H1 (cell line): ENCODE measurements around the gene MYOCD. TPM values are rescaled to one million over a fixed set of nuclear protein-coding genes. Genes with fewer than 3 reads are reported as not detected.

Experiments used
- CTCF ChIA-PET: fragments of 300-600 bp; sonication (Branson Sonifier 250); formaldehyde crosslinking; loops from one replicate; lab custom pipeline; 2021; ENCODE audit not compliant: partially characterized antibody; lab: Charles Lee
- POLR2A ChIA-PET: fragments of 300-600 bp; sonication (Branson Sonifier 250); formaldehyde crosslinking; loops from one replicate; lab custom pipeline; 2021; ENCODE audit warnings: inconsistent platforms; ENCODE audit not compliant: partially characterized antibody; lab: Charles Lee
- DNase-seq, 2 experiments: peaks; one replicate each; pipeline versions ENCODE4 v3.0.0 to v3.0.0-alpha.2; 2010 to 2022; ENCODE audit warnings: low spot score in 2 of 2, low read depth in 1 of 2, mixed read lengths in 1 of 2
- FAIRE-seq: peaks from 2 replicates; lab custom pipeline; 2011; peaks lifted over from hg19 to GRCh38; lab: Jason Lieb, UNC
- H2AFZ ChIP-seq: 2 replicates; pipeline ENCODE4 v1.8.1; 2012; ENCODE audit warnings: low read length, inconsistent platforms
- H2AK5ac ChIP-seq: 2 replicates; pipeline ENCODE4 v1.6.1; 2013; ENCODE audit warnings: low read depth, low read length
- H2BK120ac ChIP-seq: replicated peaks from 2 replicates; pipeline ENCODE3; 2013; ENCODE audit warnings: low read depth, low read length, inconsistent platforms
- H2BK12ac ChIP-seq: 2 replicates; pipeline ENCODE4 v1.6.1; 2013; ENCODE audit warnings: low read depth, low read length
- H2BK15ac ChIP-seq: 2 replicates; pipeline ENCODE4 v1.6.1; 2013; ENCODE audit warnings: low read length
- H2BK20ac ChIP-seq: 2 replicates; pipeline ENCODE4 v1.6.1; 2013; ENCODE audit warnings: low read length
- H2BK5ac ChIP-seq: 2 replicates; pipeline ENCODE4 v1.6.1; 2013; ENCODE audit warnings: low read depth, low read length
- H3K14ac ChIP-seq: 2 replicates; pipeline ENCODE4 v1.6.1; 2013; ENCODE audit warnings: inconsistent platforms; ENCODE audit not compliant: insufficient read length
- H3K18ac ChIP-seq: 2 replicates; pipeline ENCODE4 v1.6.1; 2013; ENCODE audit warnings: low read length; ENCODE audit errors: extremely low read depth
- H3K23ac ChIP-seq: 2 replicates; pipeline ENCODE4 v1.6.1; 2013; ENCODE audit warnings: inconsistent platforms; ENCODE audit not compliant: insufficient read length
- H3K23me2 ChIP-seq: 2 replicates; pipeline ENCODE4 v1.6.1; 2013; ENCODE audit warnings: low read depth, low read length
- H3K27ac ChIP-seq: 2 replicates; pipeline ENCODE4 v1.6.1; 2011; ENCODE audit warnings: low read depth, low read length, inconsistent platforms
- H3K27me3 ChIP-seq, 4 experiments: replicated peaks in 1 of 4; 1 replicate in 1 of 4; 2 replicates in 3 of 4; pipeline versions ENCODE4 v1.6.1 to v1.8.1; 2011 to 2013; ENCODE audit warnings: low read length in 3 of 4, mild to moderate bottlenecking in 3 of 4, inconsistent platforms in 2 of 4, mixed read lengths in 2 of 4, moderate library complexity in 1 of 4; ENCODE audit not compliant: control insufficient read depth in 3 of 4, insufficient read depth in 3 of 4; ENCODE audit errors: extremely low read depth in 1 of 4
- H3K36me3 ChIP-seq, 4 experiments: 2 replicates each; pipeline versions ENCODE4 v1.6.1 to v1.8.1; 2011 to 2013; ENCODE audit warnings: mild to moderate bottlenecking in 4 of 4, low read length in 3 of 4, moderate library complexity in 2 of 4, control low read depth in 1 of 4, inconsistent platforms in 1 of 4; ENCODE audit not compliant: insufficient read depth in 4 of 4, control insufficient read depth in 2 of 4
- H3K4ac ChIP-seq: replicated peaks from 2 replicates; pipeline ENCODE3; 2013; ENCODE audit warnings: low read length, low read depth, mixed read lengths, inconsistent platforms; ENCODE audit not compliant: insufficient read length
- H3K4me1 ChIP-seq, 4 experiments: replicated peaks in 1 of 4; 1 replicate in 1 of 4; 2 replicates in 3 of 4; pipeline versions ENCODE4 v1.6.1 to v1.8.1; 2011 to 2013; ENCODE audit warnings: low read length in 3 of 4, inconsistent platforms in 2 of 4, mixed read lengths in 1 of 4; ENCODE audit not compliant: insufficient read depth in 4 of 4, control insufficient read depth in 3 of 4
- H3K4me2 ChIP-seq, 2 experiments: 2 replicates each; pipeline versions ENCODE4 v1.6.1 to v1.8.1; 2011 to 2013; ENCODE audit warnings: low read depth in 2 of 2, low read length in 2 of 2, control low read depth in 1 of 2, inconsistent platforms in 1 of 2, mild to moderate bottlenecking in 1 of 2; ENCODE audit not compliant: insufficient read depth in 1 of 2
- H3K4me3 ChIP-seq, 4 experiments: fragments of 200-600, 300-600 bp in 1 of 4; sonication (generic), shearing (Covaris generic), sonication (Bioruptor Twin) in 1 of 4; 2 replicates each; pipeline versions ENCODE4 v1.5.1 to v1.8.1; 2011 to 2016; ENCODE audit warnings: low read length in 4 of 4, low read depth in 3 of 4, control low read depth in 2 of 4, inconsistent platforms in 2 of 4, mild to moderate bottlenecking in 2 of 4, mixed read lengths in 1 of 4, moderate library complexity in 1 of 4; ENCODE audit not compliant: insufficient read depth in 2 of 4; ENCODE audit errors: extremely low read depth in 1 of 4
- H3K56ac ChIP-seq: replicated peaks from 2 replicates; pipeline ENCODE3; 2013; ENCODE audit warnings: low read depth, mild to moderate bottlenecking, mixed read lengths, low read length, inconsistent platforms; ENCODE audit not compliant: insufficient read length
- H3K79me1 ChIP-seq: 2 replicates; pipeline ENCODE4 v1.6.1; 2013; ENCODE audit warnings: low read depth, low read length, control low read depth
- H3K79me2 ChIP-seq, 2 experiments: 2 replicates each; pipeline versions ENCODE4 v1.6.1 to v1.8.1; 2012 to 2013; ENCODE audit warnings: low read length in 2 of 2, mild to moderate bottlenecking in 2 of 2, inconsistent platforms in 1 of 2; ENCODE audit not compliant: insufficient read depth in 2 of 2, control insufficient read depth in 1 of 2
- H3K9ac ChIP-seq, 4 experiments: replicated peaks in 1 of 4; 1 replicate in 1 of 4; 2 replicates in 3 of 4; pipeline versions ENCODE4 v1.6.1 to v1.8.1; 2011 to 2013; ENCODE audit warnings: low read depth in 3 of 4, low read length in 3 of 4, control low read depth in 2 of 4, mild to moderate bottlenecking in 2 of 4, moderate library complexity in 2 of 4, inconsistent platforms in 1 of 4; ENCODE audit errors: extremely low read depth in 1 of 4
- H3K9me3 ChIP-seq, 2 experiments: 2 replicates each; pipeline versions ENCODE4 v1.6.1 to v1.8.1; 2012 to 2013; ENCODE audit warnings: mild to moderate bottlenecking in 2 of 2, moderate library complexity in 2 of 2, control low read depth in 1 of 2, inconsistent platforms in 1 of 2, low read depth in 1 of 2, low read length in 1 of 2, mixed read lengths in 1 of 2; ENCODE audit not compliant: insufficient read depth in 2 of 2
- H4K20me1 ChIP-seq, 2 experiments: replicated peaks in 1 of 2; 2 replicates each; pipeline versions ENCODE3 to v1.8.1; 2011 to 2013; ENCODE audit warnings: inconsistent platforms in 2 of 2, low read length in 2 of 2, mild to moderate bottlenecking in 1 of 2; ENCODE audit not compliant: insufficient read depth in 2 of 2, control insufficient read depth in 1 of 2
- H4K5ac ChIP-seq: 2 replicates; pipeline ENCODE4 v1.6.1; 2013; ENCODE audit warnings: low read length, low read depth, mixed read lengths, inconsistent platforms; ENCODE audit not compliant: insufficient read length
- H4K8ac ChIP-seq: 2 replicates; pipeline ENCODE4 v1.8.0; 2013; ENCODE audit warnings: mild to moderate bottlenecking, moderate library complexity, low read length, inconsistent platforms; ENCODE audit not compliant: insufficient read depth; ENCODE audit errors: extremely low read depth
- H4K91ac ChIP-seq: replicated peaks from 2 replicates; pipeline ENCODE3; 2013; ENCODE audit warnings: low read length, mixed read lengths, inconsistent platforms; ENCODE audit not compliant: insufficient read length
- EZH2 ChIP-seq: fragments of 200-600 bp; sonication (generic); IDR thresholded peaks from 2 replicates; pipeline ENCODE4 v1.7.1; 2012; ENCODE audit warnings: low read depth, mild to moderate bottlenecking, moderate library complexity, low read length, inconsistent platforms; ENCODE audit not compliant: severe bottlenecking
- HDAC6 ChIP-seq: IDR thresholded peaks from one replicate; pipeline ENCODE4 v1.7.1; 2012; ENCODE audit warnings: low read depth, mild to moderate bottlenecking, inconsistent platforms, low read length, moderate library complexity
- NRF1 ChIP-seq: IDR thresholded peaks from 2 replicates; pipeline ENCODE4 v1.6.1; 2011; ENCODE audit warnings: mild to moderate bottlenecking, low read depth, low read length, improper control_type of control experiment
- PHF8 ChIP-seq: fragments of 200-600 bp; sonication (generic); conservative IDR thresholded peaks from 2 replicates; pipeline ENCODE4 v1.7.1; 2012; ENCODE audit warnings: low read depth, mild to moderate bottlenecking, inconsistent platforms, low read length, moderate library complexity
- POU5F1 ChIP-seq: IDR thresholded peaks from 2 replicates; pipeline ENCODE4 v1.6.1; 2011; ENCODE audit warnings: low read depth, mild to moderate bottlenecking, low read length, moderate library complexity
- RAD21 ChIP-seq, 2 experiments: IDR thresholded peaks in 1 of 2; conservative IDR thresholded peaks in 1 of 2; 2 replicates each; pipeline ENCODE4 v1.6.1; 2011; ENCODE audit warnings: low read depth in 2 of 2, low read length in 2 of 2, improper control_type of control experiment in 1 of 2, inconsistent platforms in 1 of 2, mild to moderate bottlenecking in 1 of 2, moderate library complexity in 1 of 2
- SP2 ChIP-seq: IDR thresholded peaks from 2 replicates; pipeline ENCODE4 v1.6.1; 2012; ENCODE audit warnings: mild to moderate bottlenecking, low read length, inconsistent platforms
- SRF ChIP-seq: IDR thresholded peaks from 2 replicates; pipeline ENCODE4 v1.6.1; 2011; ENCODE audit warnings: mild to moderate bottlenecking, low read depth, low read length, moderate library complexity
- SUZ12 ChIP-seq: fragments of 200-600 bp; sonication (generic); IDR thresholded peaks from 2 replicates; pipeline ENCODE4 v1.6.1; 2012; ENCODE audit warnings: mild to moderate bottlenecking, inconsistent platforms, low read length, moderate library complexity, mixed read lengths
- TEAD4 ChIP-seq: IDR thresholded peaks from 2 replicates; pipeline ENCODE4 v1.6.1; 2012; ENCODE audit warnings: low read depth, low read length, inconsistent platforms, mixed read lengths
- USF2 ChIP-seq: IDR thresholded peaks from 2 replicates; pipeline ENCODE4 v1.6.1; 2011; ENCODE audit warnings: low read length, improper control_type of control experiment
- YY1 ChIP-seq: IDR thresholded peaks from 2 replicates; pipeline ENCODE4 v1.6.1; 2011; ENCODE audit warnings: low read depth, mild to moderate bottlenecking, low read length
- WGBS, 2 experiments: shearing (Covaris generic) in 1 of 2; methylation state at CpG; one replicate each; pipeline versions ENCODE4 v1.1.6 to v1.1.7; 2013 to 2015; ENCODE audit warnings: low lambda C conversion rate in 2 of 2, mixed read lengths in 2 of 2, inconsistent platforms in 1 of 2, low coverage in 1 of 2, missing lambda C conversion rate in 1 of 2; ENCODE audit not compliant: insufficient replicate concordance in 2 of 2, insufficient coverage in 1 of 2, insufficient read length in 1 of 2; ENCODE audit errors: extremely low coverage in 1 of 2, missing lambda C conversion rate in 1 of 2; 5-methylcytosine and 5-hydroxymethylcytosine counted together
- polyA plus RNA-seq, 7 experiments: library from polyadenylated mRNA; depleted of rRNA in 3 of 7; stranded (reverse) in 5 of 7; unstranded in 2 of 7; fragments of >200 nt in 5 of 7; fragments of 200-250 nt in 2 of 7; gene quantifications; 1 replicate in 5 of 7; 2 replicates in 1 of 7; 4 replicates in 1 of 7; pipeline versions ENCODE4 v1.2.1 to v1.2.3, GENCODE V29; 2011 to 2013; ENCODE audit warnings: missing spikeins in 2 of 7, mixed read lengths in 2 of 7
- total RNA-seq: library from RNA; stranded (reverse); fragmentation: NEBNext Ultra II Directional; extraction: Animal tissue kit (Norgen Biotek cat#: 25700); gene quantifications from 2 replicates; pipeline ENCODE4 v1.2.1, GENCODE V29; 2021

The MYOCD gene
- total and polyA plus RNA-seq, 2 of the 8 experiments (the other 6 are each of a cell fraction or from before 2014, with no cell fraction given): 0.30 to 4.9 TPM

GRCh38 chr17:12712415-12712814, 46.7 kb downstream of the MYOCD start:
- no peaks in the 10 kb centered on the region for H3K4me1 ChIP-seq
- H2BK120ac ChIP-seq: no peak overlapping the region
- no peak overlapping the region for H3K14ac ChIP-seq
- H2AK5ac ChIP-seq: no peak overlapping the region
- no peak overlapping the region for H3K4me3 ChIP-seq
- no peak for FAIRE-seq
- WGBS, 2 experiments: 91% methylated on average over 4 of the region's 4 CpGs; no CpG with 5 or more reads in 1 of the 2 experiments
- H3K9ac ChIP-seq: no peak overlapping the region
- ChIA-PET POLR2A (no interaction called here), CTCF (no interaction called here)
- no peak overlapping the region for H3K18ac ChIP-seq
- no peak overlapping the region for H3K4ac ChIP-seq
- no peak overlapping the region for H3K4me2 ChIP-seq
- H2BK5ac ChIP-seq: no peak overlapping the region
- no peaks in the 10 kb centered on the region for H3K27me3 ChIP-seq
- H3K27ac ChIP-seq: no peak overlapping the region
- H2BK20ac ChIP-seq: no peak overlapping the region
- no peaks in the 10 kb centered on the region for H3K36me3 ChIP-seq
- no peaks in the 10 kb centered on the region for H3K79me2 ChIP-seq
- no peak overlapping the region for H3K56ac ChIP-seq
- no peaks in the 10 kb centered on the region for H3K23me2 ChIP-seq
- no peak overlapping the region for H2BK15ac ChIP-seq
- H4K8ac ChIP-seq: no peak overlapping the region
- no peak overlapping the region for H3K23ac ChIP-seq
- H4K91ac ChIP-seq: no peak overlapping the region
- no peaks in the 10 kb centered on the region for H3K9me3 ChIP-seq
- no peaks in the 10 kb centered on the region for H3K79me1 ChIP-seq
- no peak for DNase-seq
- H2BK12ac ChIP-seq: no peak overlapping the region
- H2AFZ ChIP-seq: no peak overlapping the region
- no peak overlapping the region for H4K5ac ChIP-seq
- TF ChIP-seq TEAD4 (no peak), HDAC6 (no peak), USF2 (no peak), SUZ12 (no peak), EZH2 (no peak), SRF (no peak), RAD21 (IDR thresholded peaks at IDR 0.05 in 1 of 2, conservative IDR thresholded peaks at IDR 0.05 in 1 of 2; ENCODE audit: low read depth in 2 of 2, low read length in 2 of 2) (no peak), PHF8 (no peak), POU5F1 (no peak), YY1 (no peak), SP2 (no peak), NRF1 (no peak)
- no peaks in the 10 kb centered on the region for H4K20me1 ChIP-seq
